HUES6 (cell line): ENCODE measurements around the gene ESYT2.

ENCODE experiments used
- H3K27ac ChIP-seq: 2 replicates; pipeline ENCODE4 v1.7.0; 2013; ENCODE audit warnings: low read depth, mild to moderate bottlenecking, low read length, inconsistent platforms
- H3K27me3 ChIP-seq: 2 replicates; pipeline ENCODE4 v1.6.1; 2013; ENCODE audit warnings: low read length; ENCODE audit not compliant: control insufficient read depth, insufficient read depth
- H3K36me3 ChIP-seq: 2 replicates; pipeline ENCODE4 v1.6.1; 2013; ENCODE audit warnings: low read length; ENCODE audit not compliant: control insufficient read depth, insufficient read depth
- H3K4me1 ChIP-seq: 2 replicates; pipeline ENCODE4 v1.6.1; 2013; ENCODE audit warnings: low read length; ENCODE audit not compliant: control insufficient read depth, insufficient read depth
- H3K4me3 ChIP-seq: 2 replicates; pipeline ENCODE4 v1.5.1; 2013; ENCODE audit warnings: low read depth, low read length
- H3K9ac ChIP-seq: one replicate; pipeline ENCODE4 v1.6.1; 2013; ENCODE audit warnings: mild to moderate bottlenecking, low read length
- H3K9me3 ChIP-seq: 2 replicates; pipeline ENCODE4 v1.6.1; 2013; ENCODE audit warnings: low read depth, low read length; ENCODE audit not compliant: control insufficient read depth, insufficient read depth

ESYT2 gene

GRCh38 chr7:158796667-158797066 lies 32.6 kb downstream of the ESYT2 start:
- no peak overlapping the region for H3K9ac ChIP-seq

GRCh38 chr7:158795272-158795671 lies 34.0 kb downstream of the ESYT2 start:
- H3K4me1 ChIP-seq: no peaks in the 10 kb centered on the region
- H3K27me3 ChIP-seq: no peaks in the 10 kb centered on the region
- no peak overlapping the region for H3K27ac ChIP-seq
- no peak overlapping the region for H3K9ac ChIP-seq
- no peak overlapping the region for H3K4me3 ChIP-seq
- H3K9me3 ChIP-seq: no peaks in the 10 kb centered on the region
- H3K36me3 ChIP-seq: peaks cover 56% of the 10 kb centered on the region

More at GRCh38 chr7:158796667-158797066, 32.6 kb downstream of the ESYT2 start:
- no peaks in the 10 kb centered on the region for H3K4me1 ChIP-seq
- H3K4me3 ChIP-seq: no peak overlapping the region
- peaks cover 48% of the 10 kb centered on the region for H3K36me3 ChIP-seq
- H3K27me3 ChIP-seq: no peaks in the 10 kb centered on the region
- H3K27ac ChIP-seq: no peak overlapping the region
- no peaks in the 10 kb centered on the region for H3K9me3 ChIP-seq

- no peak overlapping the region for H3K27ac ChIP-seq
- H3K4me3 ChIP-seq: no peak overlapping the region
- no peaks in the 10 kb centered on the region for H3K27me3 ChIP-seq
- H3K36me3 ChIP-seq: peaks cover 52% of the 10 kb centered on the region
- H3K9me3 ChIP-seq: no peaks in the 10 kb centered on the region
- H3K4me1 ChIP-seq: no peaks in the 10 kb centered on the region
- no peak overlapping the region for H3K9ac ChIP-seq
These were observed 38.2 kb downstream of the ESYT2 start for GRCh38 chr7:158791107-158791506.

GRCh38 chr7:158789842-158790241 lies 39.5 kb downstream of the ESYT2 start:
- H3K9me3 ChIP-seq: no peaks in the 10 kb centered on the region
- H3K4me1 ChIP-seq: no peaks in the 10 kb centered on the region
- H3K27me3 ChIP-seq: no peaks in the 10 kb centered on the region
- H3K4me3 ChIP-seq: no peak overlapping the region
- H3K27ac ChIP-seq: no peak overlapping the region
- peaks cover 43% of the 10 kb centered on the region for H3K36me3 ChIP-seq
- H3K9ac ChIP-seq: no peak overlapping the region

- H3K27me3 ChIP-seq: no peaks in the 10 kb centered on the region
- peaks cover 54% of the 10 kb centered on the region for H3K36me3 ChIP-seq
- H3K9me3 ChIP-seq: peaks cover 4% of the 10 kb centered on the region
- no peak overlapping the region for H3K4me3 ChIP-seq
- no peaks in the 10 kb centered on the region for H3K4me1 ChIP-seq
- no peak overlapping the region for H3K9ac ChIP-seq
- H3K27ac ChIP-seq: no peak overlapping the region
These were observed 42.4 kb downstream of the ESYT2 start for GRCh38 chr7:158786898-158787297.

- peaks cover 13% of the 10 kb centered on the region for H3K9me3 ChIP-seq
- H3K36me3 ChIP-seq: peaks cover 59% of the 10 kb centered on the region
- H3K27me3 ChIP-seq: no peaks in the 10 kb centered on the region
- no peak overlapping the region for H3K27ac ChIP-seq
- H3K4me1 ChIP-seq: no peaks in the 10 kb centered on the region
- no peak overlapping the region for H3K9ac ChIP-seq
- H3K4me3 ChIP-seq: no peak overlapping the region
These were observed 45.0 kb downstream of the ESYT2 start for GRCh38 chr7:158784270-158784669.

GRCh38 chr7:158783595-158783994 lies 45.7 kb downstream of the ESYT2 start:
- H3K4me3 ChIP-seq: no peak overlapping the region
- no peak overlapping the region for H3K9ac ChIP-seq
- peaks cover 13% of the 10 kb centered on the region for H3K9me3 ChIP-seq
- peaks cover 56% of the 10 kb centered on the region for H3K36me3 ChIP-seq
- no peak overlapping the region for H3K27ac ChIP-seq
- H3K27me3 ChIP-seq: no peaks in the 10 kb centered on the region
- no peaks in the 10 kb centered on the region for H3K4me1 ChIP-seq

GRCh38 chr7:158782761-158783401 lies 46.4 kb downstream of the ESYT2 start:
- no peak overlapping the region for H3K27ac ChIP-seq
- peaks cover 13% of the 10 kb centered on the region for H3K9me3 ChIP-seq
- H3K4me1 ChIP-seq: no peaks in the 10 kb centered on the region
- no peak overlapping the region for H3K9ac ChIP-seq
- H3K27me3 ChIP-seq: no peaks in the 10 kb centered on the region
- peaks cover 57% of the 10 kb centered on the region for H3K36me3 ChIP-seq
- H3K4me3 ChIP-seq: no peak overlapping the region

GRCh38 chr7:158781974-158782664 lies 47.2 kb downstream of the ESYT2 start:
- Histone ChIP-seq H3K9ac (no peak overlapping the region), H3K36me3 (peaks cover 52% of the 10 kb centered on the region)

GRCh38 chr7:158781217-158781973 lies 47.9 kb downstream of the ESYT2 start:
- Histone ChIP-seq H3K4me3 (no peak overlapping the region), H3K27ac (no peak overlapping the region), H3K4me1 (no peaks in the 10 kb centered on the region), H3K9me3 (peaks cover 13% of the 10 kb centered on the region), H3K36me3 (peaks cover 53% of the 10 kb centered on the region), H3K9ac (no peak overlapping the region), H3K27me3 (no peaks in the 10 kb centered on the region)

More at GRCh38 chr7:158781974-158782664, 47.2 kb downstream of the ESYT2 start:
- Histone ChIP-seq H3K27me3 (no peaks in the 10 kb centered on the region), H3K27ac (no peak overlapping the region), H3K4me1 (no peaks in the 10 kb centered on the region), H3K9me3 (peaks cover 13% of the 10 kb centered on the region), H3K4me3 (no peak overlapping the region)
